ENCODE results near the gene ZNF738.

Gene ZNF738

DNA sequence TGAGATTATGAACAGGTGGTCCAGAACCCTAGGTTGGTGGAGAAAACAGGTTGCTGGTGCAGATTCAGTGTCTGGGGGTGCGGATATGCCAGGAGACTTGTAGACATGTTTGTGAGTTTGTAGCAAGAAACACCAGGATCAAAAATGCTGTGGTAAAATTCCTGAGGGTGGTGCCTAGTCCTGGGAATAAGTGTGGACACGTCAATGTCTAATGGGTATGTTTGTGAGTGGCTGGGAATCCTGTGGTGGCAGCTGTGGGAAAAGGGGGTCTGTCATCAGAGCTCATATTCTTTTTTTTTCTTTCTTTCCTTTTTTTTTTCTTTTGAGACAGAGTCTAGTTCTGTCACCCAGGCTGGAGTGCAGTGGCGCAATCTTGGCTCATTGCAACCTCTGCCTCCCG, 36.8 kb upstream of the ZNF738 start:
- H3K4me3 ChIP-seq (ENCODE audit: low read length), result no peak overlapping the region
- H3K4ac ChIP-seq (ENCODE audit: low read depth, low read length), result no peak overlapping the region
- H2BK5ac ChIP-seq (ENCODE audit: low read length), result no peak overlapping the region
- peaks cover 52% of the 10 kb centered on the region for H3K79me2 ChIP-seq (ENCODE audit: control insufficient read depth, insufficient read depth, low read length)
- no peak overlapping the region for H3K56ac ChIP-seq (ENCODE audit: low read length)
- peaks cover 6% of the 10 kb centered on the region for H3K79me1 ChIP-seq (ENCODE audit: low read length)
- H3K27ac ChIP-seq (ENCODE audit: low read depth, low read length), result no peak overlapping the region
- peak; percentile 8 for DNase-seq
- H3K4me2 ChIP-seq (ENCODE audit: low read length), result no peak overlapping the region
- H2AK5ac ChIP-seq (ENCODE audit: low read length), result no peak overlapping the region
- no peak overlapping the region for H3K23ac ChIP-seq (ENCODE audit: low read length)
- no peak overlapping the region for H2BK120ac ChIP-seq (ENCODE audit: low read depth, low read length)
- whole genome bisulfite sequencing (ENCODE audit: extremely low coverage, insufficient coverage, low lambda C conversion rate), result no CpG with 5 or more reads among the region's 4 CpGs
- no peak overlapping the region for H3K9ac ChIP-seq (ENCODE audit: low read length)
- H2BK15ac ChIP-seq (replicated peaks; ENCODE audit: low read depth), result no peak overlapping the region
- H4K5ac ChIP-seq (ENCODE audit: low read length), result no peak overlapping the region
- H3K4me1 ChIP-seq (ENCODE audit: control insufficient read depth, low read depth, low read length), result peaks cover 3% of the 10 kb centered on the region
- peaks cover 2% of the 10 kb centered on the region for H3K36me3 ChIP-seq (ENCODE audit: control insufficient read depth, insufficient read depth, low read length)
- H3K18ac ChIP-seq (ENCODE audit: low read length), result no peak overlapping the region
- H3K27me3 ChIP-seq (ENCODE audit: insufficient read depth, low read length, poor library complexity), result no peaks in the 10 kb centered on the region
- no peak overlapping the region for H4K8ac ChIP-seq (ENCODE audit: low read depth, low read length)

DNA sequence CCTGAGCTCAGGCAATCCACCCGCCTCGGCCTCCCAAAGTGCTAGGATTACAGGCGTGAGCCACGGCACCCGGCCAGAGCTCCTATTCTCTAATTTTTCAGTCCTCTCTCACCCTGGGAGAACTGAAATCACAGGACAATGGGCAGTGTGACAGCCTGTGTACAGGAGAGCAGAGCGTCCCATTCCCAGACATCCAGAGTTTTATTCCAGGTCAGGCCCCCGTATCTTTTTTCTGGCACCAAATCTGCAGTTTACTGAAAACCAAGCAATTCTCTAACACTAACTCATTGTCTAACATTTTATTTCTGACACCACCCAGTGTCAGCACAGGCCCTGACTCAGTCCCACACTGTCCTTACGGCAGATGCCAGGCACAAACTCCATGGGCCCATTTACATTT, 36.3 kb upstream of the ZNF738 start:
- H3K79me2 ChIP-seq (ENCODE audit: control insufficient read depth, insufficient read depth, low read length), result peaks cover 50% of the 10 kb centered on the region
- no CpG with 5 or more reads among the region's 8 CpGs for WGBS (ENCODE audit: extremely low coverage, insufficient coverage, low lambda C conversion rate)
- H4K8ac ChIP-seq (ENCODE audit: low read depth, low read length), result no peak overlapping the region
- H3K79me1 ChIP-seq (ENCODE audit: low read length), result peaks cover 5% of the 10 kb centered on the region
- no peak overlapping the region for H2BK120ac ChIP-seq (ENCODE audit: low read depth, low read length)
- no peak overlapping the region for H3K9ac ChIP-seq (ENCODE audit: low read length)
- no peak overlapping the region for H3K4me3 ChIP-seq (ENCODE audit: low read length)
- no peak overlapping the region for H4K5ac ChIP-seq (ENCODE audit: low read length)
- H3K56ac ChIP-seq (ENCODE audit: low read length), result peak overlapping the region; percentile 15
- no peak overlapping the region for H2AK5ac ChIP-seq (ENCODE audit: low read length)
- peaks cover 3% of the 10 kb centered on the region for H3K4me1 ChIP-seq (ENCODE audit: control insufficient read depth, low read depth, low read length)
- no peak overlapping the region for H3K23ac ChIP-seq (ENCODE audit: low read length)
- peaks cover 2% of the 10 kb centered on the region for H3K36me3 ChIP-seq (ENCODE audit: control insufficient read depth, insufficient read depth, low read length)
- no peaks in the 10 kb centered on the region for H3K27me3 ChIP-seq (ENCODE audit: insufficient read depth, low read length, poor library complexity)
- DNase-seq, result no peak
- H3K27ac ChIP-seq (ENCODE audit: low read depth, low read length), result no peak overlapping the region
- H3K18ac ChIP-seq (ENCODE audit: low read length), result no peak overlapping the region
- no peak overlapping the region for H2BK15ac ChIP-seq (replicated peaks; ENCODE audit: low read depth)
- no peak overlapping the region for H2BK5ac ChIP-seq (ENCODE audit: low read length)
- no peak overlapping the region for H3K4ac ChIP-seq (ENCODE audit: low read depth, low read length)
- no peak overlapping the region for H3K4me2 ChIP-seq (ENCODE audit: low read length)

DNA sequence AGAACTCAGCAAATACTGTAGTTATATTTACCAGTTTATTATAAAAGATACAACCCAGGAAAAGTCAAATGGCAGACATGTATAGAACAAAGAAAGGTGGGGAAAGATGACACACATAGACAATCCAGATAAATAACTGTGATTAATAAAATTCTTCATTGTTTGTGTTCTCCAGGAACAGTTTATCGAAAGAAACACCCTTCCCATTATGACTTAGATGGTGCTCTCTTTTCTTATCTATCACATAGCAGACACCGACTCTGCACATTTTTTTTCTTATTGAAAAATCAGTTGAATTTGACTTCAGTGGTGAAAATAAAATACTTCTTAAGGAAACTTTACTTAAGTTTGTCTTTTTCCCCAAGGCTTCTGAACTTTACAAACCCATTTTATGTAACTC, 35.8 kb upstream of the ZNF738 start:
- Histone ChIP-seq H2AK5ac (ENCODE audit: low read length) (no peak overlapping the region), H3K23ac (ENCODE audit: low read length) (no peak overlapping the region), H3K18ac (ENCODE audit: low read length) (no peak overlapping the region), H4K5ac (ENCODE audit: low read length) (no peak overlapping the region), H3K27ac (ENCODE audit: low read depth, low read length) (no peak overlapping the region), H3K36me3 (ENCODE audit: control insufficient read depth, insufficient read depth, low read length) (peaks cover 2% of the 10 kb centered on the region), H2BK120ac (ENCODE audit: low read depth, low read length) (no peak overlapping the region), H2BK15ac (replicated peaks; ENCODE audit: low read depth) (no peak overlapping the region), H3K56ac (ENCODE audit: low read length) (no peak overlapping the region), H3K4me2 (ENCODE audit: low read length) (no peak overlapping the region), H2BK5ac (ENCODE audit: low read length) (no peak overlapping the region), H3K4me1 (ENCODE audit: control insufficient read depth, low read depth, low read length) (peaks cover 2% of the 10 kb centered on the region), H3K4me3 (ENCODE audit: low read length) (no peak overlapping the region), H3K27me3 (ENCODE audit: insufficient read depth, low read length, poor library complexity) (no peaks in the 10 kb centered on the region), H3K79me2 (ENCODE audit: control insufficient read depth, insufficient read depth, low read length) (peaks cover 50% of the 10 kb centered on the region), H3K4ac (ENCODE audit: low read depth, low read length) (no peak overlapping the region), H3K79me1 (ENCODE audit: low read length) (peaks cover 6% of the 10 kb centered on the region), H4K8ac (ENCODE audit: low read depth, low read length) (no peak overlapping the region), H3K9ac (ENCODE audit: low read length) (no peak overlapping the region)
- no CpG with 5 or more reads among the region's 2 CpGs for WGBS (ENCODE audit: extremely low coverage, insufficient coverage, low lambda C conversion rate)
- DNase-seq, result no peak

DNA sequence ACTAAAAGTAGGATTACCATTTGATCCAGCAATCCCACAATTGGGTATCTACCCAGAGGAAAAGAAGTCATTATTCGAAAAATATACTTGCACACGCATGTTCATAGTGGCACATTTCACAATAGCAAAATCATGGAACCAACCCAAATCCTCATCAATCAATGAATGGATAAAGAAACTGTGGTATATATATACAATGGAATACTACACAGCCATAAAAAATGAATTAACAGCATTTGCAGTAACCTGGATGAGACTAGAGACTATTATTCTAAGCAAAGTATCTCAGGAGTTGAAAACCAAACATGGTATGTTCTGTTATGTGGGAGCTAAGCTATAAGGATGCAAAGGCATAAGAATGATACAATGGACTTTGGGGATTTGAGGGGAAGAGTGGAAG, 32.6 kb upstream of the ZNF738 start:
- H4K5ac ChIP-seq (ENCODE audit: low read length), result no peak overlapping the region
- no peaks in the 10 kb centered on the region for H3K4me1 ChIP-seq (ENCODE audit: control insufficient read depth, low read depth, low read length)
- peaks cover 4% of the 10 kb centered on the region for H3K79me1 ChIP-seq (ENCODE audit: low read length)
- H3K9ac ChIP-seq (ENCODE audit: low read length), result no peak overlapping the region
- H3K18ac ChIP-seq (ENCODE audit: low read length), result no peak overlapping the region
- no peak overlapping the region for H3K4me3 ChIP-seq (ENCODE audit: low read length)
- no peak for DNase-seq
- H3K23ac ChIP-seq (ENCODE audit: low read length), result no peak overlapping the region
- no peak overlapping the region for H2BK5ac ChIP-seq (ENCODE audit: low read length)
- H3K79me2 ChIP-seq (ENCODE audit: control insufficient read depth, insufficient read depth, low read length), result peaks cover 40% of the 10 kb centered on the region
- H3K56ac ChIP-seq (ENCODE audit: low read length), result no peak overlapping the region
- no peak overlapping the region for H2BK120ac ChIP-seq (ENCODE audit: low read depth, low read length)
- H3K4me2 ChIP-seq (ENCODE audit: low read length), result no peak overlapping the region
- H4K8ac ChIP-seq (ENCODE audit: low read depth, low read length), result no peak overlapping the region
- no CpG with 5 or more reads among the region's 2 CpGs for WGBS (ENCODE audit: extremely low coverage, insufficient coverage, low lambda C conversion rate)
- H3K27me3 ChIP-seq (ENCODE audit: insufficient read depth, low read length, poor library complexity), result no peaks in the 10 kb centered on the region
- no peak overlapping the region for H2AK5ac ChIP-seq (ENCODE audit: low read length)
- H2BK15ac ChIP-seq (replicated peaks; ENCODE audit: low read depth), result no peak overlapping the region
- H3K4ac ChIP-seq (ENCODE audit: low read depth, low read length), result no peak overlapping the region
- H3K27ac ChIP-seq (ENCODE audit: low read depth, low read length), result no peak overlapping the region
- H3K36me3 ChIP-seq (ENCODE audit: control insufficient read depth, insufficient read depth, low read length), result peaks cover 2% of the 10 kb centered on the region

DNA sequence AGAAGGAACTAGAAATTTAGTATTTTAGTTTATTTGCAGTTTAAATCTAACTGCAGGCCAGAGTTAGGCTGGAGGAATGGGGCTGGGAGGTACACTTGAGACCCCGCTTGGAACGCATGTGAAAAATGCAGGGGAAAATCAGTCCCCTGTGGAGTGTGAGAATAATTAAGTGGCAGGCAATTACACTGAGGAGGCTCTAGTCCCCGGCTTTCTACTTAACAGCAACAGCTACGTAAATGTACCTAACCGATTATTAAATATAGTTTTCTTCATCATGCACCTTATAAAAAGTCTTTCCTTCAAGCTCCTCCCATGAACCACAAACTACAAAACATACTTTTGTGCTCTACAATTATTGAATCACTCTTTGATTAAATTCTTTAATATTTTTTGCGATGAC, 30.4 kb upstream of the ZNF738 start:
- H4K5ac ChIP-seq (ENCODE audit: low read length), result no peak overlapping the region
- no peak overlapping the region for H2BK5ac ChIP-seq (ENCODE audit: low read length)
- H3K27ac ChIP-seq (ENCODE audit: low read depth, low read length), result no peak overlapping the region
- H3K9ac ChIP-seq (ENCODE audit: low read length), result peak overlapping the region; percentile 98
- H3K27me3 ChIP-seq (ENCODE audit: insufficient read depth, low read length, poor library complexity), result no peaks in the 10 kb centered on the region
- H3K4me1 ChIP-seq (ENCODE audit: control insufficient read depth, low read depth, low read length), result no peaks in the 10 kb centered on the region
- peaks cover 3% of the 10 kb centered on the region for H3K79me1 ChIP-seq (ENCODE audit: low read length)
- DNase-seq, result peak; percentile 82
- H4K8ac ChIP-seq (ENCODE audit: low read depth, low read length), result no peak overlapping the region
- H3K4ac ChIP-seq (ENCODE audit: low read depth, low read length), result no peak overlapping the region
- H2AK5ac ChIP-seq (ENCODE audit: low read length), result no peak overlapping the region
- no CpG with 5 or more reads among the region's 6 CpGs for WGBS (ENCODE audit: extremely low coverage, insufficient coverage, low lambda C conversion rate)
- peaks cover 25% of the 10 kb centered on the region for H3K79me2 ChIP-seq (ENCODE audit: control insufficient read depth, insufficient read depth, low read length)
- H2BK120ac ChIP-seq (ENCODE audit: low read depth, low read length), result no peak overlapping the region
- H3K36me3 ChIP-seq (ENCODE audit: control insufficient read depth, insufficient read depth, low read length), result peaks cover 2% of the 10 kb centered on the region
- H3K23ac ChIP-seq (ENCODE audit: low read length), result no peak overlapping the region
- H2BK15ac ChIP-seq (replicated peaks; ENCODE audit: low read depth), result no peak overlapping the region
- H3K4me3 ChIP-seq (ENCODE audit: low read length), result peak overlapping the region; percentile 86
- peak overlapping the region; percentile 18 for H3K18ac ChIP-seq (ENCODE audit: low read length)
- H3K4me2 ChIP-seq (ENCODE audit: low read length), result peak overlapping the region; percentile 81
- peak overlapping the region; percentile 99 for H3K56ac ChIP-seq (ENCODE audit: low read length)

DNA sequence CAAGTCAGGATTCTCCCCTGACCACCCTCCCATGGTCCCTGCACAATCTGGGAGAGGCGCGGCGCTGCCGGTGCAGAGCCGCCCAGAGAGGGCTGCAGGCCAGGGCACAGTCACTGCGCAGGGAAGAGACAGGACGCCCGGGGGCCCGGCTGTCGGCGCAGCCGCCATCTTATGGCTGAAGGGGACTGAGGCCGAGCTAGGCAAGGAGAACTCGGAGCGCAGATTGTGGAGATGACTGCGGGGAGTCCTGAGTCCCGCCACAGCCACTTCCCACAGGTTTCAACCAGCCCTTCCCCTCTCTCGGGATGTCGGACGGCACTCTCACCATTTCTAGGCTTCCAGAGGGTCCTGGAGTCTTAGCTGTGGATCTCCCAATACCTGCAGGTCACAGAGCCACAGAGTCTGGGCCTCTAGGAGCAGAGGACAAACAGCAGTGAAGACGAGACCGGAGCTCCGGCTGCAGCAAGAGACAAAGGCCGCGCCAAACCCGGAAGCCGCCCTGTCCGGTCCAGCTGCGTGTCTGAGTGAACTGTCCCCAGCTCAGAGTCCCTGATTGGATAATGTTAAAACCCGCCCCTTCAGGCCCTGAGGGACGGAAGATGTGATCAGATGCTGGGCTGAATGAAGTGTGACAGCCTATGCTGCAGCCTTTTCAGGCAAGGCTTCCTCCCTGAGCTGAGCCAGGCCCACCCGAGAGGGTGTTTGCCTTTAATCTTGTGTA, 29.8 kb upstream of the ZNF738 start, which contains the start of gene ZNF708:
Gene ZNF708, minus strand, starts transcription at position 526 of the 721 bp plus-strand sequence. Its CDS starts 198 bp downstream, at position 328.
- Histone ChIP-seq H2BK120ac (ENCODE audit: low read depth, low read length) (peak within 1 kb of the TSS; percentile 65), H4K5ac (ENCODE audit: low read length) (peak within 1 kb of the TSS; percentile 95), H3K56ac (ENCODE audit: low read length) (peak within 1 kb of the TSS; percentile 99), H4K8ac (ENCODE audit: low read depth, low read length) (peak within 1 kb of the TSS; percentile 39), H3K4me1 (ENCODE audit: control insufficient read depth, low read depth, low read length) (no peaks in the 10 kb centered on the region), H2AK5ac (ENCODE audit: low read length) (no peak within 1 kb of the TSS), H3K36me3 (ENCODE audit: control insufficient read depth, insufficient read depth, low read length) (peaks cover 2% of the 10 kb centered on the region), H3K18ac (ENCODE audit: low read length) (peak within 1 kb of the TSS; percentile 98), H3K9ac (ENCODE audit: low read length) (peak within 1 kb of the TSS; percentile 98), H3K79me1 (ENCODE audit: low read length) (peaks cover 3% of the 10 kb centered on the region), H3K79me2 (ENCODE audit: control insufficient read depth, insufficient read depth, low read length) (peaks cover 21% of the 10 kb centered on the region), H2BK5ac (ENCODE audit: low read length) (peak within 1 kb of the TSS; percentile 51), H3K23ac (ENCODE audit: low read length) (no peak within 1 kb of the TSS), H3K4me2 (ENCODE audit: low read length) (peak within 1 kb of the TSS; percentile 81), H3K4ac (ENCODE audit: low read depth, low read length) (peak within 1 kb of the TSS; percentile 72), H3K27ac (ENCODE audit: low read depth, low read length) (peak within 1 kb of the TSS; percentile 91), H3K4me3 (ENCODE audit: low read length) (peak within 1 kb of the TSS; percentile 86), H3K27me3 (ENCODE audit: insufficient read depth, low read length, poor library complexity) (no peaks in the 10 kb centered on the region), H2BK15ac (replicated peaks; ENCODE audit: low read depth) (no peak within 1 kb of the TSS)
- WGBS (ENCODE audit: extremely low coverage, insufficient coverage, low lambda C conversion rate), result no CpG with 5 or more reads among the region's 32 CpGs
- peak; percentile 98 for DNase-seq
